GM21723 (cell line): Measurements from ENCODE around the gene DDX41.
A peak's percentile ranks its signal among the peaks of the same experiment; 100 is the strongest.

Source experiments
- ATAC-seq: cut with Tn5 transposase; IDR thresholded peaks from one replicate; pipeline ENCODE4 v1.9.1; 2021; ENCODE audit warnings: mild to moderate bottlenecking, moderate library complexity; ENCODE audit not compliant: unreplicated experiment

The DDX41 gene

GRCh38 chr5:177514541-177514940 is 2.2 kb downstream of the DDX41 start:
- ATAC-seq, result no peak

- no peak for ATAC-seq
Observed at GRCh38 chr5:177513500-177513899, 3.3 kb downstream of the DDX41 start.

- no peak for ATAC-seq
Observed at GRCh38 chr5:177512736-177513380, 3.9 kb downstream of the DDX41 start.

GRCh38 chr5:177511796-177512675 is 4.7 kb downstream of the DDX41 start:
- no peak for ATAC-seq

- no peak for ATAC-seq
Observed at GRCh38 chr5:177511181-177511580, 5.6 kb downstream of the DDX41 start.

- ATAC-seq, result peak; percentile 40
Observed at GRCh38 chr5:177510567-177511053, 6.2 kb downstream of the DDX41 start.

GRCh38 chr5:177509991-177510566 is 6.7 kb downstream of the DDX41 start:
- ATAC-seq, result peak; percentile 35

- peak; percentile 39 for ATAC-seq
Observed at GRCh38 chr5:177509381-177509951, 7.3 kb downstream of the DDX41 start, which contains the start of gene DOK3. Gene DOK3 (minus strand): TSS chr5:177509826. CDS start chr5:177509540, 286 bp downstream.

DNA sequence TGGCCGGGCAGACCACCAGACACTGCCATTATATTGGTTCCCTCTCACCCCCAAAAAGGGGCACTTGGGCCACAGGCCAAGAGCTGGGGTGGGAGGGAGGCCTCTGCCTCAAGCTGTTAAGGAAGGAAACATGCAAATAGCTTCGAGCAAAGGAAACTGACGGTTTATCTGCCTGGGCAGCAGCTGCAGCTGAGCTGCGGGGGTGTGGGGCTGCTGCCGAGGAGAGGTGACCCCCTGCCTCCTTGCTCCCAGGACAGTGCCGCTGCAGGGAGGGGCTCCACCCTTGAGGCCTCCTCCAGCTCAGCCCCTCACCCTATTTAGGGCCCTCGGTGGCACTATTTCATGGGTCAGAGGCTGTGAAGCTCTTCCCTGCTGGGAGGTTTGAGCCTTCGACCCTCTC is 7.9 kb downstream of the DDX41 start:
- peak; percentile 32 for ATAC-seq

DNA sequence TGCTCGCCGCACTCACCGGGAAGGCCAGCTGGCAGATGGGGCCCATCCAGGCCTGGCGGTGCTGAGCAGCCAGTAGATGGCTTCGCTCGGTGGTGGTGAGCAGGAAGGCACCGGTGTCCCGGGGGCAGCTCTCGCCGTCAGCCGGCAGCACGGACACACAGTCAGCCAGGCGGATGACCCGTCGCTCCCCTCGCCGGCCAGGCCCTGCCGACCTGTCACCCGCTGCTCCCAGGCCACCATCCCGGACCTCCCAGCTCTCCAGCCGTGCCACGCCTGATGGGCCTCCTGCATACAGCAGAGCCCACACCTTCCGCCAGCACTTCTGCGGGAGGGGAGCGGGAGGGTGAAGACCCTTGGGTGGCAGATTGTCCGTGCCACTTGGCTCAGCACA is 8.5 kb downstream of the DDX41 start:
- ATAC-seq, result no peak

DNA sequence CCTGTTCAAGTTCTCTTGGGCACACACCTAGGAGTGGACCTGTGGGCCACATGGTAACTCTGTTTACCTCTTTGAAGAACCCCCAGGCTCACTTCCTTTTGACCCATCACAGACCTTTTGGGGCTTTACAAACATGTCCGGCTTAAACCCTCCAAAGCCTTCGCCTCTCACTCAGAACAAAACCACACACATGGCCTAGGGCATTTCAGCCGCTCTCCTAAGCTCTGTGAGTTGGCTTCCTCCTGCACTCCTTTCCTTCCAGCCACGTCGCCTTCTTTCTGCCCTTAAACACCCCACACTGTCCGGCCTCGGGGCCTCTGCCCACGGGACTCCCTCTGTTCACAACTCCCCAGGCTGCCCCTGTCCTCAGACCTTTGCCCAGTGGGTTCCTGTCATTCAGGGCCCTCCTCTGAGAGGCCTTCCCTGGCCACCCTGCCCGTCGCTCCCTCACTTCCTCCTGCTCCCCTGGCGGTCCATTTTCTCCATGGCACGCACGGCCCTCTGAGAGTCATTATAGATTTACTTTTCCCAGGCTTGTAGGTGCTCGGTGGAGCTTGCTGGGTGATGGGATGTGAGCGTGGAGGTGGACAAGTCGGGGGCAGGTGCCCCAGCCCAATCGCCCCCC is 9.1 kb downstream of the DDX41 start:
- no peak for ATAC-seq

GRCh38 chr5:177507165-177507564 is 9.6 kb downstream of the DDX41 start:
- ATAC-seq, result no peak

- ATAC-seq, result no peak
Observed at GRCh38 chr5:177505075-177505474, 11.7 kb downstream of the DDX41 start.

- no peak for ATAC-seq
Observed at GRCh38 chr5:177504086-177505056, 12.4 kb downstream of the DDX41 start.

GRCh38 chr5:177503351-177504085 is 13.2 kb downstream of the DDX41 start:
- ATAC-seq, result no peak

DNA sequence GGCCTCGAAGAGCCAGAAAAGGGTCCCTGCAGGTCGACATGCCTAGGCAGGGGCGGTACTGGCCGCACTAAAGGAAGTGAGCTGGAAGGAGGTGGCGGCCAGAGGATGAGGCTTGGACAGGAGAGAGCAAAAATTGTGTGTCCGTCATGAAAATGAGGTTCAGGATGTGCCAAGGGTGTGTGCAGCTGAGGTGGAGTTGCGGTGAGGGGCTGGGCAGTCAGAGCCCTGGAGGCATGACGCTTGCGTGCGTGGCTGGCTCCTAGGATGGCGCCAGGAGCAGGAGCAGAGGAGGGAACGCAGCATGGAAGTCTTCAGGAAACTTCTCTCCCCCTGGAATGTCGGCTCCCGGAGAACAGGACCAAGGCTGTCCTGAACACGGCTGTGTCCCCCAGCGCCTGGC is 13.9 kb downstream of the DDX41 start:
- ATAC-seq, result no peak

GRCh38 chr5:177501874-177502678 is 14.7 kb downstream of the DDX41 start:
- no peak for ATAC-seq
